MG63 (cell line): ENCODE measurements around the gene PIK3C3. TPM values are rescaled to one million over a fixed set of nuclear protein-coding genes. Genes with fewer than 3 reads are reported as not detected.
"Not testable (repeated sequence)": the region's sequence is repeated elsewhere in the genome, so short reads cannot be mapped to it uniquely, and the experiment has no call there.

Experiments used
- DNase-seq: peaks from one replicate; pipeline ENCODE4 v3.0.0-alpha.2; 2020
- H3K27me3 ChIP-seq: fragments of 250-450 bp; sonication (Bioruptor Pico); 2 replicates; pipeline ENCODE4 v1.5.1; 2020; ENCODE audit warnings: mild to moderate bottlenecking, moderate library complexity
- H3K36me3 ChIP-seq: fragments of 250-450 bp; sonication (Bioruptor Pico); 2 replicates; pipeline ENCODE4 v1.5.1; 2020; ENCODE audit warnings: mild to moderate bottlenecking, moderate library complexity
- H3K4me3 ChIP-seq: fragments of 250-450 bp; sonication (Bioruptor Pico); 2 replicates; pipeline ENCODE4 v1.5.1; 2020; ENCODE audit warnings: mild to moderate bottlenecking, moderate library complexity
- H3K9me3 ChIP-seq: fragments of 250-450 bp; sonication (Bioruptor Pico); 2 replicates; pipeline ENCODE4 v1.5.1; 2020; ENCODE audit warnings: mild to moderate bottlenecking, moderate library complexity
- total RNA-seq: library from RNA; depleted of rRNA; stranded (reverse); fragments of >200 nt; shearing (Covaris generic); gene quantifications from 2 replicates; pipeline ENCODE4 v1.2.3, GENCODE V29; 2014; ENCODE audit warnings: low replicate concordance

PIK3C3 gene
- total RNA-seq, 1 experiment from 2014 or later: 24.6 TPM

- Histone ChIP-seq H3K4me3 (no peak overlapping the region), H3K27me3 (no peaks in the 10 kb centered on the region), H3K9me3 (no peaks in the 10 kb centered on the region), H3K36me3 (peaks cover 5% of the 10 kb centered on the region)
- no peak for DNase-seq
Observed at GRCh38 chr18:41992066-41992465, 37.0 kb downstream of the PIK3C3 start.

- H3K9me3 ChIP-seq: no peaks in the 10 kb centered on the region
- no peak overlapping the region for H3K4me3 ChIP-seq
- DNase-seq: no peak
- peaks cover 5% of the 10 kb centered on the region for H3K36me3 ChIP-seq
- H3K27me3 ChIP-seq: no peaks in the 10 kb centered on the region
Observed at GRCh38 chr18:41992703-41993102, 37.7 kb downstream of the PIK3C3 start.

- DNase-seq: no peak
- H3K4me3 ChIP-seq: no peak overlapping the region
- no peaks in the 10 kb centered on the region for H3K27me3 ChIP-seq
- peaks cover 6% of the 10 kb centered on the region for H3K36me3 ChIP-seq
- no peaks in the 10 kb centered on the region for H3K9me3 ChIP-seq
Observed at GRCh38 chr18:41993151-41993550, 38.1 kb downstream of the PIK3C3 start.

- Histone ChIP-seq H3K36me3 (peaks cover 13% of the 10 kb centered on the region), H3K4me3 (no peak overlapping the region), H3K9me3 (no peaks in the 10 kb centered on the region), H3K27me3 (no peaks in the 10 kb centered on the region)
- DNase-seq: no peak
Observed at GRCh38 chr18:41996020-41996419, 41.0 kb downstream of the PIK3C3 start.

- Histone ChIP-seq H3K36me3 (peaks cover 15% of the 10 kb centered on the region; the same call in 1 of the 2 replicates), H3K4me3 (no peak overlapping the region), H3K9me3 (no peaks in the 10 kb centered on the region), H3K27me3 (no peaks in the 10 kb centered on the region)
- no peak for DNase-seq
Observed at GRCh38 chr18:41999751-42000150, 44.7 kb downstream of the PIK3C3 start.

- Histone ChIP-seq H3K36me3 (peaks cover 11% of the 10 kb centered on the region; the same call in 1 of the 2 replicates), H3K9me3 (no peaks in the 10 kb centered on the region), H3K27me3 (no peaks in the 10 kb centered on the region), H3K4me3 (no peak overlapping the region)
- DNase-seq: no peak
Observed at GRCh38 chr18:42001801-42002200, 46.8 kb downstream of the PIK3C3 start.

GRCh38 chr18:42004653-42005052 is 49.6 kb downstream of the PIK3C3 start:
- H3K27me3 ChIP-seq: no peaks in the 10 kb centered on the region
- H3K4me3 ChIP-seq: no peak overlapping the region
- no peaks in the 10 kb centered on the region for H3K9me3 ChIP-seq
- H3K36me3 ChIP-seq: peaks cover 4% of the 10 kb centered on the region; the same call in 1 of the 2 replicates
- DNase-seq: no peak

GRCh38 chr18:42005782-42006181 is 50.7 kb downstream of the PIK3C3 start:
- DNase-seq: no peak
- peaks cover 2% of the 10 kb centered on the region; the same call in 1 of the 2 replicates for H3K36me3 ChIP-seq
- no peaks in the 10 kb centered on the region for H3K27me3 ChIP-seq
- no peak overlapping the region for H3K4me3 ChIP-seq
- H3K9me3 ChIP-seq: no peaks in the 10 kb centered on the region

GRCh38 chr18:42009457-42009856 is 54.4 kb downstream of the PIK3C3 start:
- H3K36me3 ChIP-seq, H3K9me3 ChIP-seq, DNase-seq, H3K27me3 ChIP-seq, H3K4me3 ChIP-seq: not testable (repeated sequence)

- H3K36me3 ChIP-seq: peaks cover 12% of the 10 kb centered on the region
- no peak for DNase-seq
- no peaks in the 10 kb centered on the region for H3K9me3 ChIP-seq
- no peak overlapping the region for H3K4me3 ChIP-seq
- H3K27me3 ChIP-seq: no peaks in the 10 kb centered on the region
Observed at GRCh38 chr18:42011053-42011452, 56.0 kb downstream of the PIK3C3 start.

- no peak overlapping the region for H3K4me3 ChIP-seq
- no peaks in the 10 kb centered on the region for H3K27me3 ChIP-seq
- DNase-seq: no peak
- peaks cover 10% of the 10 kb centered on the region; the same call in 1 of the 2 replicates for H3K36me3 ChIP-seq
- H3K9me3 ChIP-seq: no peaks in the 10 kb centered on the region
Observed at GRCh38 chr18:42018831-42019230, 63.8 kb downstream of the PIK3C3 start.

- Histone ChIP-seq H3K27me3 (no peaks in the 10 kb centered on the region), H3K9me3 (no peaks in the 10 kb centered on the region), H3K36me3 (peaks cover 6% of the 10 kb centered on the region; the same call in 1 of the 2 replicates), H3K4me3 (no peak overlapping the region)
- DNase-seq: no peak
Observed at GRCh38 chr18:42024131-42024530, 69.1 kb downstream of the PIK3C3 start.

- H3K4me3 ChIP-seq: no peak overlapping the region
- no peaks in the 10 kb centered on the region for H3K9me3 ChIP-seq
- H3K27me3 ChIP-seq: no peaks in the 10 kb centered on the region
- peaks cover 12% of the 10 kb centered on the region; the same call in 1 of the 2 replicates for H3K36me3 ChIP-seq
- DNase-seq: no peak
Observed at GRCh38 chr18:42025491-42025890, 70.5 kb downstream of the PIK3C3 start.

- H3K36me3 ChIP-seq: peaks cover 9% of the 10 kb centered on the region; the same call in 1 of the 2 replicates
- DNase-seq: no peak
- H3K27me3 ChIP-seq: no peaks in the 10 kb centered on the region
- H3K4me3 ChIP-seq: no peak overlapping the region
- H3K9me3 ChIP-seq: no peaks in the 10 kb centered on the region
Observed at GRCh38 chr18:42025974-42026625, 71.1 kb downstream of the PIK3C3 start.

- peak; percentile 2 for DNase-seq
- H3K36me3 ChIP-seq: peaks cover 9% of the 10 kb centered on the region; the same call in 1 of the 2 replicates
- no peaks in the 10 kb centered on the region for H3K9me3 ChIP-seq
- H3K27me3 ChIP-seq: no peaks in the 10 kb centered on the region
- no peak overlapping the region for H3K4me3 ChIP-seq
Observed at GRCh38 chr18:42028247-42028832, 73.3 kb downstream of the PIK3C3 start.

- H3K27me3 ChIP-seq: no peaks in the 10 kb centered on the region
- H3K9me3 ChIP-seq: no peaks in the 10 kb centered on the region
- no peak for DNase-seq
- no peak overlapping the region for H3K4me3 ChIP-seq
- H3K36me3 ChIP-seq: peaks cover 9% of the 10 kb centered on the region; the same call in 1 of the 2 replicates
Observed at GRCh38 chr18:42029092-42029491, 74.1 kb downstream of the PIK3C3 start.

GRCh38 chr18:42030586-42031182 is 75.7 kb downstream of the PIK3C3 start:
- no peaks in the 10 kb centered on the region for H3K9me3 ChIP-seq
- no peak overlapping the region for H3K4me3 ChIP-seq
- DNase-seq: peak; percentile 8
- H3K27me3 ChIP-seq: no peaks in the 10 kb centered on the region
- peaks cover 6% of the 10 kb centered on the region; the same call in 1 of the 2 replicates for H3K36me3 ChIP-seq
